GM12878 (cell line): ENCODE measurements around the gene IDI2. TPM values are rescaled to one million over a fixed set of nuclear protein-coding genes. Genes with fewer than 3 reads are reported as not detected.

Experiments used
- ATAC-seq: fragments of 200-7000 bp; cut with Tn5 transposase; 3 replicates; pipeline ENCODE4 v1.9.1; 2020; ENCODE audit warnings: mild to moderate bottlenecking, moderate library complexity
- Bru-seq: library from RNA; stranded (reverse); fragments of 400-500 nt; gene quantifications from one replicate; lab custom pipeline; 2021; lab: Mats Ljungman, UMichigan
- BruChase-seq, 2 experiments: library from RNA; stranded (reverse); fragments of 400-500 nt; gene quantifications; one replicate each; lab custom pipeline; 2021; lab: Mats Ljungman, UMichigan
- BruUV-seq: library from RNA; stranded (reverse); fragments of 400-500 nt; replicated peaks from 2 replicates; lab custom pipeline; 2021; lab: Mats Ljungman, UMichigan
- CTCF ChIA-PET: fragments of 300-600 bp; sonication (Branson Sonifier 250); formaldehyde crosslinking; extraction: SDS; loops from one replicate; lab custom pipeline; 2021; ENCODE audit warnings: inconsistent platforms; lab: Yijun Ruan, JAX
- POLR2A ChIA-PET: fragments of 350-600 bp; formaldehyde crosslinking; extraction: SDS; loops from one replicate; lab custom pipeline; 2021; ENCODE audit warnings: inconsistent platforms; lab: Charles Lee
- RAD21 ChIA-PET: fragments of 300-600 bp; sonication (Branson Sonifier 250); formaldehyde crosslinking; loops from one replicate; lab custom pipeline; 2023; ENCODE audit warnings: antibody characterized with exemption; ENCODE audit not compliant: unreplicated experiment; lab: Charles Lee
- SMC1A ChIA-PET: fragments of 300-600 bp; sonication (Branson Sonifier 250); formaldehyde crosslinking; loops from one replicate; lab custom pipeline; 2023; ENCODE audit not compliant: unreplicated experiment, uncharacterized antibody; lab: Charles Lee
- DNase-seq: peaks from one replicate; pipeline ENCODE4 v3.0.0-alpha.2; 2011; ENCODE audit warnings: low read depth, low spot score
- FAIRE-seq: peaks from 3 replicates; lab custom pipeline; 2011; peaks lifted over from hg19 to GRCh38; lab: Jason Lieb, UNC
- H2AFZ ChIP-seq: 2 replicates; pipeline ENCODE4 v1.6.0; 2011; ENCODE audit warnings: low read depth, low read length, control low read depth; ENCODE audit not compliant: control insufficient read depth
- H3K27ac ChIP-seq: 2 replicates; pipeline ENCODE4 v1.5.1; 2011; ENCODE audit warnings: control low read depth; ENCODE audit not compliant: control insufficient read depth, insufficient read depth
- H3K27me3 ChIP-seq, 2 experiments: replicated peaks in 1 of 2; 2 replicates each; pipeline versions ENCODE4 v1.6.0 to v1.6.1; 2011; ENCODE audit warnings: low read length in 1 of 2; ENCODE audit not compliant: control insufficient read depth in 2 of 2, insufficient read depth in 2 of 2
- H3K36me3 ChIP-seq, 2 experiments: 2 replicates each; pipeline ENCODE4 v1.5.1; 2011; ENCODE audit warnings: low read length in 1 of 2; ENCODE audit not compliant: control insufficient read depth in 2 of 2, insufficient read depth in 2 of 2
- H3K4me1 ChIP-seq: 2 replicates; pipeline ENCODE4 v1.6.1; 2011; ENCODE audit warnings: mild to moderate bottlenecking, low read length, moderate library complexity, mixed read lengths; ENCODE audit not compliant: control insufficient read depth, insufficient read depth
- H3K4me2 ChIP-seq: 2 replicates; pipeline ENCODE4 v1.6.0; 2011; ENCODE audit warnings: control low read depth; ENCODE audit not compliant: control insufficient read depth, insufficient read depth
- H3K4me3 ChIP-seq: fragments of 200-600 bp; sonication (generic); 2 replicates; pipeline ENCODE4 v1.5.1; 2016
- H3K79me2 ChIP-seq: 2 replicates; pipeline ENCODE4 v1.6.0; 2011; ENCODE audit warnings: low read length; ENCODE audit not compliant: control insufficient read depth, insufficient read depth
- H3K9ac ChIP-seq: 2 replicates; pipeline ENCODE4 v1.8.0; 2011; ENCODE audit warnings: low read length, control low read depth, mixed read lengths; ENCODE audit not compliant: control insufficient read depth, insufficient read depth
- H3K9me3 ChIP-seq: replicated peaks from 3 replicates; pipeline ENCODE4 v1.5.1; 2011; ENCODE audit warnings: mild to moderate bottlenecking, low read length; ENCODE audit not compliant: control insufficient read depth, insufficient read depth
- H4K20me1 ChIP-seq: 2 replicates; pipeline ENCODE4 v1.6.0; 2011; ENCODE audit not compliant: control insufficient read depth, insufficient read depth
- CEBPB ChIP-seq, 2 experiments: fragments of 150-350 bp in 1 of 2; IDR thresholded peaks; 2 replicates each; pipeline ENCODE4 v1.6.1; 2012 to 2014; ENCODE audit warnings: low read depth in 2 of 2, low read length in 2 of 2, borderline replicate concordance in 1 of 2, inconsistent platforms in 1 of 2
- FOS ChIP-seq: IDR thresholded peaks from 3 replicates; pipeline ENCODE4 v1.6.1; 2011; ENCODE audit warnings: borderline replicate concordance; ENCODE audit not compliant: insufficient read length; ENCODE audit errors: extremely low read depth
- PAX5 ChIP-seq: IDR thresholded peaks from 2 replicates; pipeline ENCODE4 v1.6.1; 2011; ENCODE audit warnings: low read depth, low read length, borderline replicate concordance
- PKNOX1 ChIP-seq: fragments of 450-650 bp; IDR thresholded peaks from 2 replicates; pipeline ENCODE4 v1.6.1; 2016; ENCODE audit warnings: mild to moderate bottlenecking
- POU2F2 ChIP-seq: IDR thresholded peaks from 3 replicates; pipeline ENCODE4 v1.6.1; 2011; ENCODE audit warnings: low read depth, mild to moderate bottlenecking, low read length, borderline replicate concordance
- SIX5 ChIP-seq: IDR thresholded peaks from 2 replicates; pipeline ENCODE4 v1.6.1; 2011; ENCODE audit warnings: mild to moderate bottlenecking, low read depth, low read length, moderate library complexity; ENCODE audit not compliant: severe bottlenecking
- SMAD5 ChIP-seq: IDR thresholded peaks from 2 replicates; pipeline ENCODE4 v1.6.1; 2016; ENCODE audit warnings: antibody characterized with exemption, low read depth
- ZNF274 ChIP-seq: IDR thresholded peaks from one replicate; pipeline ENCODE4 v1.8.0; 2011; ENCODE audit not compliant: insufficient read length, insufficient read depth
- WGBS: methylation state at CpG from one replicate; pipeline ENCODE4 v1.1.6; 2016; ENCODE audit warnings: low lambda C conversion rate; ENCODE audit not compliant: insufficient replicate concordance, insufficient coverage; ENCODE audit errors: missing lambda C conversion rate; 5-methylcytosine and 5-hydroxymethylcytosine counted together
- in situ Hi-C: fragments of 300-500 bp; cut with MboI; formaldehyde crosslinking; loops from 9 replicates; pipeline ENCODE4 v1.14.3; 2018; ENCODE audit warnings: mixed read lengths
- intact Hi-C: fragments of 100-400 bp; cut with micrococcal nuclease; formaldehyde crosslinking; loops from one replicate; pipeline ENCODE4 v1.14.2; 2022; ENCODE audit not compliant: unreplicated experiment
- long read RNA-seq, 2 experiments: library from polyadenylated mRNA; unstranded; transcript quantifications; one replicate each; pipeline ENCODE4 v2.0.0, GENCODE V29; 2019 to 2020
- polyA minus RNA-seq, 3 experiments: library from RNA; depleted of rRNA, polyadenylated mRNA; stranded (reverse); fragments of >200 nt; gene quantifications; 2 replicates each; pipeline ENCODE4 v1.2.3, GENCODE V29; 2011
- polyA plus RNA-seq, 11 experiments: library from polyadenylated mRNA; depleted of rRNA in 4 of 11; unstranded in 6 of 11; stranded (reverse) in 5 of 11; fragments of >200 nt; fragmentation: Nextera tagmentation in 4 of 11; fragmentation: Illumina TruSeq in 1 of 11; extraction: Ambion mirVana in 4 of 11; extraction: Trizol in 1 of 11; gene quantifications; 1 replicate in 1 of 11; 2 replicates in 10 of 11; pipeline versions ENCODE4 v1.2.1 to v1.2.3, GENCODE V29; 2011 to 2016; ENCODE audit warnings: inconsistent platforms in 2 of 11, missing spikeins in 2 of 11, low read depth in 1 of 11
- total RNA-seq, 4 experiments: library from RNA; depleted of rRNA in 3 of 4; stranded (reverse); fragments of >200 nt in 3 of 4; fragmentation: Illumina TruSeq in 1 of 4; extraction: Trizol in 1 of 4; gene quantifications; 2 replicates each; pipeline versions ENCODE4 v1.2.1 to v1.2.3, GENCODE V29; 2013 to 2021

IDI2 gene
- total RNA-seq (2013; cell fraction: nucleolus; rRNA removed), result not detected in 2 replicates
- total RNA-seq (2014; rRNA removed) (not detected in 2 replicates), total RNA-seq (2014; rRNA removed; fragmentation: Illumina TruSeq; extraction: Trizol) (not detected in 2 replicates), total RNA-seq (2021) (not detected in 2 replicates), polyA plus RNA-seq (2011; rRNA removed) (not detected in 2 replicates), polyA plus RNA-seq (2014; fragmentation: Illumina TruSeq; extraction: Trizol) (0.06 TPM in 1 of 2 replicates, not detected in the other), polyA plus RNA-seq (2014; fragmentation: Nextera tagmentation; extraction: Ambion mirVana) (not detected), polyA plus RNA-seq (2014; rRNA removed) (not detected in 2 replicates), polyA plus RNA-seq (2016; fragmentation: Nextera tagmentation; extraction: Ambion mirVana) (not detected), polyA minus RNA-seq (2011; rRNA and poly(A)+ RNA removed) (not detected in 2 replicates), Bru-seq, nascent RNA (not detected), BruChase-seq, experiment 1, labeled RNA remaining after a 6-hour chase (percentile 30 among the genes with signal in this experiment), BruChase-seq, experiment 2, labeled RNA remaining after a 2-hour chase (percentile 34 among the genes with signal in this experiment)
- polyA plus RNA-seq (2011; ENCODE audit: low read depth), result not detected
- not detected in 2 replicates for polyA plus RNA-seq (2011; cell fraction: cytosol; rRNA removed)
- polyA plus RNA-seq (2011; cell fraction: nucleus; rRNA removed), result not detected in 2 replicates
- not detected in 2 replicates for polyA plus RNA-seq (2012)
- not detected in 2 replicates for polyA minus RNA-seq (2011; cell fraction: cytosol; rRNA and poly(A)+ RNA removed)
- polyA minus RNA-seq (2011; cell fraction: nucleus; rRNA and poly(A)+ RNA removed), result not detected in 2 replicates
- long read RNA-seq, experiment 1, result 0 reads
- long read RNA-seq, experiment 2, result 0 reads

DNA sequence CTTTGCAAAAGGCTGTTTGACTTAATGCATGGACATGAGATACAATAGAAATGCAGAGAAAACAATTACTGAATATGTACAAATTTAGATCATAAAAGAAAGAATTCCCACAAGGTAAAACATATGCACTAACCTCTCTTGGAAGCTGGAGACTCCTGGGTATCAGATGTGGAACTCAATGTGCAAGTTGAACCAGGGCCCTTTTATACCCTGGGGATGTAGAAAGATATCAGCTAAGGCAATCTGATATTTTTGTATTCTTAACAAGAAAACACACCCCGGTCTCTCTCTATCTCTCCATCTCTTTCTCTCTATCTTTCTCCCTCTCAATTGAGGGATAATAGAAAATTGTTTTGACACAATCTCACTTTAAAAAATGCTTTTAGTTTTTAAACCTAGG is at the start of gene IDI2:
Gene IDI2 (minus strand): TSS at position 177 of the 400 bp plus-strand sequence. CDS start 1,136 bp downstream, outside the sequence.
- WGBS, result 44% methylated on average over 1 of the region's 1 CpG
- H3K27ac ChIP-seq, result no peak within 1 kb of the TSS
- H3K36me3 ChIP-seq, result no peaks in the 10 kb centered on the region; a peak in 1 of 4 replicates
- no peak for TF ChIP-seq ZNF274
- no peak for TF ChIP-seq PAX5
- TF ChIP-seq CEBPB (IDR thresholded peaks at IDR 0.05; ENCODE audit: borderline replicate concordance in 1 of 2, low read depth in 2 of 2, low read length in 2 of 2), result no peak
- TF ChIP-seq SMAD5, result no peak
- TF ChIP-seq PKNOX1, result no peak
- TF ChIP-seq FOS, result no peak
- TF ChIP-seq SIX5, result no peak
- no peak for TF ChIP-seq POU2F2
- no peaks in the 10 kb centered on the region for H4K20me1 ChIP-seq
- no peak within 1 kb of the TSS for H3K4me2 ChIP-seq
- in situ Hi-C loops, result no loop called here
- ChIA-PET POLR2A (no interaction called here), RAD21 (no interaction called here), SMC1A (interaction anchor here (0.9 to 2.0 kb wide), 2 partner anchors 12 to 127 kb away, joined by 5 to 6 read pairs; no protein-coding TSS in a partner anchor), CTCF (no interaction called here)
- H3K9ac ChIP-seq, result no peak within 1 kb of the TSS
- no peak for DNase-seq
- no peaks in the 10 kb centered on the region for H3K4me1 ChIP-seq
- ATAC-seq, result no peak
- no TSS peak for BruUV-seq
- intact Hi-C loops, result no loop called here
- H3K9me3 ChIP-seq, result no peaks in the 10 kb centered on the region
- no peak within 1 kb of the TSS for H2AFZ ChIP-seq
- H3K4me3 ChIP-seq, result no peak within 1 kb of the TSS
- no peaks in the 10 kb centered on the region for H3K79me2 ChIP-seq
- H3K27me3 ChIP-seq, result no peaks in the 10 kb centered on the region
- no peak for FAIRE-seq
